ENCODE results near the gene NAE1. TPM values are rescaled to one million over a fixed set of nuclear protein-coding genes. Genes with fewer than 3 reads are reported as not detected.

The NAE1 gene
- total RNA-seq, 2 experiments from 2014 or later = 89.1 to 91.2 TPM

- no peak overlapping the region for H3K4me3 ChIP-seq (ENCODE audit: low read length)
- ATAC-seq (ENCODE audit: poor library complexity) (no peak), DNase-seq (no peak)
- Mint-ChIP-seq H3K36me3 (ENCODE audit: low read depth) (no peaks in the 10 kb centered on the region), H3K4me3 (no peak overlapping the region), H3K27me3 (no peaks in the 10 kb centered on the region), H3K27ac (no peak overlapping the region), H3K9me3 (no peaks in the 10 kb centered on the region), H3K4me1 (ENCODE audit: low read depth) (no peaks in the 10 kb centered on the region)
- intact Hi-C loops (cut with DNase I, micrococcal nuclease) = no loop called here
- TF ChIP-seq, protein P1, sequence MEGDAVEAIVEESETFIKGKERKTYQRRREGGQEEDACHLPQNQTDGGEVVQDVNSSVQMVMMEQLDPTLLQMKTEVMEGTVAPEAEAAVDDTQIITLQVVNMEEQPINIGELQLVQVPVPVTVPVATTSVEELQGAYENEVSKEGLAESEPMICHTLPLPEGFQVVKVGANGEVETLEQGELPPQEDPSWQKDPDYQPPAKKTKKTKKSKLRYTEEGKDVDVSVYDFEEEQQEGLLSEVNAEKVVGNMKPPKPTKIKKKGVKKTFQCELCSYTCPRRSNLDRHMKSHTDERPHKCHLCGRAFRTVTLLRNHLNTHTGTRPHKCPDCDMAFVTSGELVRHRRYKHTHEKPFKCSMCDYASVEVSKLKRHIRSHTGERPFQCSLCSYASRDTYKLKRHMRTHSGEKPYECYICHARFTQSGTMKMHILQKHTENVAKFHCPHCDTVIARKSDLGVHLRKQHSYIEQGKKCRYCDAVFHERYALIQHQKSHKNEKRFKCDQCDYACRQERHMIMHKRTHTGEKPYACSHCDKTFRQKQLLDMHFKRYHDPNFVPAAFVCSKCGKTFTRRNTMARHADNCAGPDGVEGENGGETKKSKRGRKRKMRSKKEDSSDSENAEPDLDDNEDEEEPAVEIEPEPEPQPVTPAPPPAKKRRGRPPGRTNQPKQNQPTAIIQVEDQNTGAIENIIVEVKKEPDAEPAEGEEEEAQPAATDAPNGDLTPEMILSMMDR (IDR thresholded peaks at IDR 0.05) = no peak
- CTCF ChIA-PET = no interaction called here
- H3K36me3 ChIP-seq (ENCODE audit: insufficient read depth, low read length) = no peaks in the 10 kb centered on the region
- POLR2A ChIA-PET = no interaction called here
- H3K27ac ChIP-seq (ENCODE audit: low read depth in 1 of 2, low read length in 2 of 2) = no peak overlapping the region
- H3K4me1 ChIP-seq (ENCODE audit: insufficient read depth, low read length) = no peaks in the 10 kb centered on the region
- no peaks in the 10 kb centered on the region for H3K9me3 ChIP-seq (ENCODE audit: control insufficient read depth in 1 of 2, insufficient read depth in 1 of 2, low read length in 2 of 2)
- H3K27me3 ChIP-seq (ENCODE audit: control insufficient read depth in 1 of 2, insufficient read depth in 2 of 2, low read length in 2 of 2) = no peaks in the 10 kb centered on the region
Observed at GRCh38 chr16:66776457-66776856, 54.3 kb downstream of the NAE1 start.

DNA sequence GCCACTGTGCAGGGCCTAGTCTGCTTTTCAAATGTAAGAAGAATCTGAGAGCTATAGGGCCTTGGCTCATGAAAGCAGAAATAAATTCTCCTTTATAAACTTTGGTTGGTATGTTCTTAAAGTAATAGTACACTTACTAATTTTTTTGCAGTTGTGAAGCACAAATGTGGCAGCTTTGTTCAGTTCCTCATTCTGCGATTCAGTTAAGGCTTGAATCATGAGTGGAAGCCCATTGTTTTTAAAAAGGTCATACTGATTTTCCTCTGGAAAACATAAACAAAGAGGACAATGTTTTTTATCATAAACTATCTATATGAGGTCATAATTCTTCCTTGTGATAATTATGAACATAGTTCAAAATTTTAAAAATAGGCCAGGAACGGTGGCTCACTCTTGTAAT lies 55.8 kb downstream of the NAE1 start:
- DNase-seq = no peak
- H3K4me3 Mint-ChIP-seq = no peak overlapping the region
- TF ChIP-seq, protein P1 (IDR thresholded peaks at IDR 0.05) = no peak
- intact Hi-C loops (cut with DNase I, micrococcal nuclease) = no loop called here
- Histone ChIP-seq H3K36me3 (ENCODE audit: insufficient read depth, low read length) (no peaks in the 10 kb centered on the region), H3K27ac (ENCODE audit: low read depth in 1 of 2, low read length in 2 of 2) (no peak overlapping the region), H3K4me3 (ENCODE audit: low read length) (no peak overlapping the region), H3K9me3 (ENCODE audit: control insufficient read depth in 1 of 2, insufficient read depth in 1 of 2, low read length in 2 of 2) (no peaks in the 10 kb centered on the region), H3K27me3 (ENCODE audit: control insufficient read depth in 1 of 2, insufficient read depth in 2 of 2, low read length in 2 of 2) (no peaks in the 10 kb centered on the region), H3K4me1 (ENCODE audit: insufficient read depth, low read length) (no peaks in the 10 kb centered on the region)
- CTCF ChIA-PET = no interaction called here
- POLR2A ChIA-PET = interaction anchor here (0.6 kb wide), 1 partner anchor 8 kb away, joined by 3 read pairs; no protein-coding TSS in a partner anchor
- H3K36me3 Mint-ChIP-seq (ENCODE audit: low read depth) = no peaks in the 10 kb centered on the region
- no peaks in the 10 kb centered on the region for H3K4me1 Mint-ChIP-seq (ENCODE audit: low read depth)
- H3K27ac Mint-ChIP-seq = no peak overlapping the region
- no peaks in the 10 kb centered on the region for H3K27me3 Mint-ChIP-seq
- no peak for ATAC-seq (ENCODE audit: poor library complexity)
- H3K9me3 Mint-ChIP-seq = no peaks in the 10 kb centered on the region

DNA sequence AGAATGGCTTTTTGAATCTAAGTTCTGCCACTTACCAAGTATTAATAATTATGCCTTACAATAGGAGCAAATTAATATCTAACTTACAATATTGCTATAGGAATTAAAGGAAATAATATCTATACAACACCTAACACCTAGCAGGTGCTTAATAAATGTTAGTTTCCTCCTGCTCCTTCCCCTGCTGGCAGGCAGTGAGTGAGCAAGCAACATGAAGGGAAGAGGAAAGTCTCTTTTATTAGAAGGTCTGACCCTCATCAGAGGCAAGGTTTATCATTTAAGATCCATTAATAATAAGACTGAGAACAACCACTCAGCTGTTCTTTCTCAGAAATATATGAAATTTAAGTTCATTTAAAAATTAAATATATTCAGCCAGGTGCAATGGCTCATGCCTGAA lies 72.7 kb downstream of the NAE1 start:
- CTCF ChIA-PET = no interaction called here
- TF ChIP-seq, protein P1 (IDR thresholded peaks at IDR 0.05) = no peak
- POLR2A ChIA-PET = no interaction called here
- H3K27ac ChIP-seq (ENCODE audit: low read depth in 1 of 2, low read length in 2 of 2) = no peak overlapping the region
- H3K4me3 ChIP-seq (ENCODE audit: low read length) = no peak overlapping the region
- Mint-ChIP-seq H3K4me1 (ENCODE audit: low read depth) (no peaks in the 10 kb centered on the region), H3K27me3 (peaks cover 7% of the 10 kb centered on the region), H3K27ac (no peak overlapping the region), H3K9me3 (no peaks in the 10 kb centered on the region), H3K36me3 (ENCODE audit: low read depth) (no peaks in the 10 kb centered on the region), H3K4me3 (no peak overlapping the region)
- no peaks in the 10 kb centered on the region for H3K4me1 ChIP-seq (ENCODE audit: insufficient read depth, low read length)
- H3K36me3 ChIP-seq (ENCODE audit: insufficient read depth, low read length) = no peaks in the 10 kb centered on the region
- H3K27me3 ChIP-seq (ENCODE audit: control insufficient read depth in 1 of 2, insufficient read depth in 2 of 2, low read length in 2 of 2) = peaks cover 0 to 3% of the 10 kb centered on the region in 2 experiments
- DNase-seq = no peak
- H3K9me3 ChIP-seq (ENCODE audit: control insufficient read depth in 1 of 2, insufficient read depth in 1 of 2, low read length in 2 of 2) = no peaks in the 10 kb centered on the region
- ATAC-seq (ENCODE audit: poor library complexity) = no peak
- intact Hi-C loops (cut with DNase I, micrococcal nuclease) = no loop called here
